ENCODE data around the gene MSI2. TPM values are rescaled to one million over a fixed set of nuclear protein-coding genes. Genes with fewer than 3 reads are reported as not detected.

MSI2 gene
- total and polyA plus RNA-seq, 4 donors, result 9.4 to 64.0 (median 30.4) TPM

GRCh38 chr17:57289613-57290012, 33.3 kb downstream of the MSI2 start:
- Histone ChIP-seq H3K4me3 (no peak overlapping the region), H3K4me1 (ENCODE audit: control insufficient read depth in 5 of 5, insufficient read depth in 5 of 5, low read length in 5 of 5) (peaks cover 0 to 26% (median 7%) of the 10 kb centered on the region in 5 donors), H3K9ac (ENCODE audit: insufficient read depth in 1 of 2, low read length in 2 of 2) (no peak overlapping the region), H3K9me3 (ENCODE audit: control insufficient read depth in 4 of 4, insufficient read depth in 3 of 4, low read length in 3 of 4) (no peaks in the 10 kb centered on the region), H3K27me3 (ENCODE audit: control insufficient read depth in 3 of 3, insufficient read depth in 3 of 3, low read length in 2 of 3) (no peaks in the 10 kb centered on the region), H3K27ac (ENCODE audit: low read depth in 1 of 2, low read length in 1 of 2) (no peak overlapping the region), H3K36me3 (ENCODE audit: control insufficient read depth in 4 of 4, insufficient read depth in 4 of 4, low read length in 4 of 4) (peaks cover 0 to 3% (median 0%) of the 10 kb centered on the region in 4 donors)
- 72 to 81% methylated on average over 8 of the region's 8 CpGs for WGBS, 2 donors
- DNase-seq (no peak), ATAC-seq (ENCODE audit: insufficient read depth, low FRiP score) (no peak)
- TF ChIP-seq CTCF (IDR thresholded peaks at IDR 0.05; ENCODE audit: control extremely low read depth, extremely low read depth), result no peak

DNA sequence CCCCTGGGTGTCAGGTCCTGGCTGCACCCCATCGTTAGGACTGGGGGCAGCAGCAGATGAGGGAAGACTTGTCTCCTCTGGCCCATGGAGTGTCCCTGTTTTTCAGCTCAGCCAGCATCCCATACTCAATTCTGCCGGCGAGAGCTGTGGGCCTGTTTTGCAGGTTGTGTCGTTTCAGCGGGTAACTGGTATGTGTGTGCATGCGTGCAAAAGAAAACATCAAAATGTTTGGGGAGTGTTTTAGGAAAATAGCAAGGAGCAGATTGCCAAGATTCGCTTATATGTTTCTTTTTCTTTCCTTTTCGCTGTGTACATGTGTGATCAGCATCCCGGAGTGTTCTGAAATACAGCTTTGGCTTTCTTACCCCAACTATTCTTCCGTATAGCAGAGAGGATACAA, 34.7 kb downstream of the MSI2 start:
- TF ChIP-seq CTCF (IDR thresholded peaks at IDR 0.05; ENCODE audit: control extremely low read depth, extremely low read depth), result no peak
- 92 to 97% methylated on average over 10 of the region's 10 CpGs for WGBS, 2 donors
- DNase-seq (no peak), ATAC-seq (ENCODE audit: insufficient read depth, low FRiP score) (no peak)
- H3K27ac ChIP-seq (ENCODE audit: low read depth in 1 of 2, low read length in 1 of 2), result no peak overlapping the region
- H3K9ac ChIP-seq (ENCODE audit: insufficient read depth in 1 of 2, low read length in 2 of 2), result no peak overlapping the region
- H3K4me3 ChIP-seq, result no peak overlapping the region
- H3K27me3 ChIP-seq (ENCODE audit: control insufficient read depth in 3 of 3, insufficient read depth in 3 of 3, low read length in 2 of 3), result no peaks in the 10 kb centered on the region
- no peaks in the 10 kb centered on the region for H3K9me3 ChIP-seq (ENCODE audit: control insufficient read depth in 4 of 4, insufficient read depth in 3 of 4, low read length in 3 of 4)
- peaks cover 0 to 34% (median 14%) of the 10 kb centered on the region in 5 donors for H3K4me1 ChIP-seq (ENCODE audit: control insufficient read depth in 5 of 5, insufficient read depth in 5 of 5, low read length in 5 of 5)
- peaks cover 0 to 3% (median 0%) of the 10 kb centered on the region in 4 donors for H3K36me3 ChIP-seq (ENCODE audit: control insufficient read depth in 4 of 4, insufficient read depth in 4 of 4, low read length in 4 of 4)

DNA sequence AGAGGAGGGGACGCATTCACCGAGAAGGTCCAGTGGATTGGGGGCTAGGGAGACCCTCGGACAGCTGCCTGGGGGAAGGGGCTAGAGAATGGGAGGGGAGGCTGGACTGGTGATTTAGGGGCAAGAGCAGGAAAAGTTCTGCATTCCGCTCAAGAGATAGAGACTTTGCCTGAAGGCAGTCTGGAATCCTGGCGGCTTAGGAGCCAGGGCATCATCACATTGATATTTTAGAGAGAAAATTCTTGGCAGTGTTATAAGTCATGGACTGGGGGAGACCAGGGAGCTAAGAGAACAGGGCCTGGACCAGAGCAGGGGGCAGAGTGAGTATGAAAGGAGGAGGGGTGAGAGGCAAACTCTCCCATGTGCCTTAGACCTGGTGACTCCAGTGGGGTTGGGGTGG, 35.8 kb downstream of the MSI2 start:
- TF ChIP-seq CTCF (IDR thresholded peaks at IDR 0.05; ENCODE audit: control extremely low read depth, extremely low read depth), result no peak
- Histone ChIP-seq H3K4me1 (ENCODE audit: control insufficient read depth in 5 of 5, insufficient read depth in 5 of 5, low read length in 5 of 5) (peaks cover 0 to 32% (median 14%) of the 10 kb centered on the region in 5 donors), H3K9me3 (ENCODE audit: control insufficient read depth in 4 of 4, insufficient read depth in 3 of 4, low read length in 3 of 4) (no peaks in the 10 kb centered on the region), H3K9ac (ENCODE audit: insufficient read depth in 1 of 2, low read length in 2 of 2) (no peak overlapping the region), H3K4me3 (no peak overlapping the region), H3K36me3 (ENCODE audit: control insufficient read depth in 4 of 4, insufficient read depth in 4 of 4, low read length in 4 of 4) (peaks cover 0 to 3% (median 0%) of the 10 kb centered on the region in 4 donors), H3K27ac (ENCODE audit: low read depth in 1 of 2, low read length in 1 of 2) (no peak overlapping the region), H3K27me3 (ENCODE audit: control insufficient read depth in 3 of 3, insufficient read depth in 3 of 3, low read length in 2 of 3) (no peaks in the 10 kb centered on the region)
- 95 to 98% methylated on average over 5 of the region's 5 CpGs for WGBS, 2 donors
- DNase-seq (no peak), ATAC-seq (ENCODE audit: insufficient read depth, low FRiP score) (no peak)

GRCh38 chr17:57293077-57293476, 36.8 kb downstream of the MSI2 start:
- peak in 1 of 3 donors; percentile 41 for DNase-seq
- ATAC-seq (ENCODE audit: insufficient read depth, low FRiP score), result no peak
- H3K4me3 ChIP-seq, result no peak overlapping the region
- H3K9ac ChIP-seq (ENCODE audit: insufficient read depth in 1 of 2, low read length in 2 of 2), result no peak overlapping the region
- no peaks in the 10 kb centered on the region for H3K27me3 ChIP-seq (ENCODE audit: control insufficient read depth in 3 of 3, insufficient read depth in 3 of 3, low read length in 2 of 3)
- WGBS, 2 donors, result 87 to 88% methylated on average over 10 of the region's 10 CpGs
- no peak for TF ChIP-seq CTCF (IDR thresholded peaks at IDR 0.05; ENCODE audit: control extremely low read depth, extremely low read depth)
- H3K4me1 ChIP-seq (ENCODE audit: control insufficient read depth in 5 of 5, insufficient read depth in 5 of 5, low read length in 5 of 5), result peaks cover 0 to 28% (median 13%) of the 10 kb centered on the region in 5 donors
- no peaks in the 10 kb centered on the region for H3K9me3 ChIP-seq (ENCODE audit: control insufficient read depth in 4 of 4, insufficient read depth in 3 of 4, low read length in 3 of 4)
- H3K27ac ChIP-seq (ENCODE audit: low read depth in 1 of 2, low read length in 1 of 2), result no peak overlapping the region
- H3K36me3 ChIP-seq (ENCODE audit: control insufficient read depth in 4 of 4, insufficient read depth in 4 of 4, low read length in 4 of 4), result peaks cover 0 to 6% (median 4%) of the 10 kb centered on the region in 4 donors
